ENCODE measurements around the gene RBM47.

The RBM47 gene

DNA sequence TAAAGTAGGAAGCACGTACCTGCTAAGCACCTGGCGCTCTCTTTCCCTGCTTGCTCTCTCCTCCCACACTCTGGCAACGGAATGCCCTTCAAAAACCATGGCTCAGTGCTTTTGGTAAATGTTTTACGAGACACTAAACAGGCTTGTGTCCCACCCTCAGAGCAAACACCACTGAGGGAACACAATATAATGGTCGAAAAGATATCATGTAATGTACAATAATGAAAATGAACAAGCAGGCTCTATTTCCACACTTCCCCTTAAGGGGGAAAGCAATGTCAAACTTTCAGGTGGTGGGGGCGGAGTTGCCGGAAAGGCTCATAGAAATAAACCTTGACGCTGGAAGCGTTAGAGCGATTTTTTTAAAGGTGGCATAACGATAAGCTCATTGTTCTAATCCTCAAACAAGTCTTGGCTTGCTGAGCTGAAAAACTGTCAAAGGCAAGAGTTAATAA is 115.1 kb downstream of the RBM47 start:
- H3K9me3 ChIP-seq (ENCODE audit: control insufficient read depth, low read length): no peaks in the 10 kb centered on the region
- no peak overlapping the region for H3K4me3 ChIP-seq (ENCODE audit: extremely low read depth, insufficient read depth, low read length, poor library complexity, severe bottlenecking)
- no peaks in the 10 kb centered on the region for H3K36me3 ChIP-seq (ENCODE audit: control insufficient read depth, insufficient read depth, low read length)
- no peak overlapping the region for H3K27ac ChIP-seq (ENCODE audit: low read depth, low read length, severe bottlenecking)
- WGBS, 2 experiments (ENCODE audit: insufficient coverage in 2 of 2): 75 to 88% methylated on average over 7 of the region's 11 CpGs
- H3K4me1 ChIP-seq (ENCODE audit: control insufficient read depth, insufficient read depth, low read length, poor library complexity, severe bottlenecking): peaks cover 11% of the 10 kb centered on the region

GRCh38 chr4:40511036-40511614 is 118.5 kb downstream of the RBM47 start:
- no peaks in the 10 kb centered on the region for H3K36me3 ChIP-seq (ENCODE audit: control insufficient read depth, insufficient read depth, low read length)
- no peak overlapping the region for H3K4me3 ChIP-seq (ENCODE audit: extremely low read depth, insufficient read depth, low read length, poor library complexity, severe bottlenecking)
- H3K4me1 ChIP-seq (ENCODE audit: control insufficient read depth, insufficient read depth, low read length, poor library complexity, severe bottlenecking): peaks cover 11% of the 10 kb centered on the region
- H3K9me3 ChIP-seq (ENCODE audit: control insufficient read depth, low read length): no peaks in the 10 kb centered on the region
- no peak overlapping the region for H3K27ac ChIP-seq (ENCODE audit: low read depth, low read length, severe bottlenecking)
- WGBS, 2 experiments (ENCODE audit: insufficient coverage in 2 of 2): 85 to 94% methylated on average over 4 to 9 of the region's 9 CpGs

DNA sequence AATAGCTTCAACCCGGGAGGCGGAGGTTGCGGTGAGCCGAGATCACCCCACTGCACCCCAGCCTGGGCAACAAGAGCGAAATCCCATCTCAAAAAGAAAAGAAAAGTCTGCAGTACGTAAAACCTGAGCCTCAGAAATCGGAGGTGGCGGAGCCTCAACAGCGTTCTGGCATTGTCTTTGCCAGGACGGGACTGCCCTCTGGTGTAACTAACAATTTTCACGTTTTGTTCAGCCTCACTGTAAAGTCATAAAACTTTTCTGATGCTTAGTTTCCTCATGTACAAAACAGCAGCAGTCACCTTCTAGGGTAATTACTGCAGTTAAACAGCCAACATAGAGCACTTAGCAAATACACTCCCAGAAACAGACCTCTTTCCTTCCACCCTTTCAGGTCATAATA is 121.7 kb downstream of the RBM47 start:
- Histone ChIP-seq H3K4me3 (ENCODE audit: extremely low read depth, insufficient read depth, low read length, poor library complexity, severe bottlenecking) (no peak overlapping the region), H3K4me1 (ENCODE audit: control insufficient read depth, insufficient read depth, low read length, poor library complexity, severe bottlenecking) (peaks cover 2% of the 10 kb centered on the region), H3K9me3 (ENCODE audit: control insufficient read depth, low read length) (no peaks in the 10 kb centered on the region), H3K36me3 (ENCODE audit: control insufficient read depth, insufficient read depth, low read length) (no peaks in the 10 kb centered on the region), H3K27ac (ENCODE audit: low read depth, low read length, severe bottlenecking) (no peak overlapping the region)
- 89 to 90% methylated on average over 11 of the region's 11 CpGs for WGBS, 2 experiments (ENCODE audit: insufficient coverage in 2 of 2)

GRCh38 chr4:40506492-40506891 is 123.2 kb downstream of the RBM47 start:
- Histone ChIP-seq H3K27ac (ENCODE audit: low read depth, low read length, severe bottlenecking) (no peak overlapping the region), H3K9me3 (ENCODE audit: control insufficient read depth, low read length) (no peaks in the 10 kb centered on the region)
- 87 to 92% methylated on average over 3 of the region's 3 CpGs for WGBS, 2 experiments (ENCODE audit: insufficient coverage in 2 of 2)

GRCh38 chr4:40506066-40506465 is 123.6 kb downstream of the RBM47 start:
- no peak overlapping the region for H3K27ac ChIP-seq (ENCODE audit: low read depth, low read length, severe bottlenecking)
- no peaks in the 10 kb centered on the region for H3K9me3 ChIP-seq (ENCODE audit: control insufficient read depth, low read length)
- 94 to 100% methylated on average over 2 to 3 of the region's 3 CpGs for WGBS, 2 experiments (ENCODE audit: insufficient coverage in 2 of 2)
- H3K36me3 ChIP-seq (ENCODE audit: control insufficient read depth, insufficient read depth, low read length): no peaks in the 10 kb centered on the region
- H3K4me1 ChIP-seq (ENCODE audit: control insufficient read depth, insufficient read depth, low read length, poor library complexity, severe bottlenecking): peaks cover 2% of the 10 kb centered on the region
- H3K4me3 ChIP-seq (ENCODE audit: extremely low read depth, insufficient read depth, low read length, poor library complexity, severe bottlenecking): no peak overlapping the region

More at GRCh38 chr4:40506492-40506891, 123.2 kb downstream of the RBM47 start:
- H3K4me3 ChIP-seq (ENCODE audit: extremely low read depth, insufficient read depth, low read length, poor library complexity, severe bottlenecking): no peak overlapping the region
- H3K36me3 ChIP-seq (ENCODE audit: control insufficient read depth, insufficient read depth, low read length): no peaks in the 10 kb centered on the region
- H3K4me1 ChIP-seq (ENCODE audit: control insufficient read depth, insufficient read depth, low read length, poor library complexity, severe bottlenecking): peaks cover 2% of the 10 kb centered on the region

GRCh38 chr4:40502934-40503333 is 126.7 kb downstream of the RBM47 start:
- H3K36me3 ChIP-seq (ENCODE audit: control insufficient read depth, insufficient read depth, low read length): no peaks in the 10 kb centered on the region
- no peak overlapping the region for H3K27ac ChIP-seq (ENCODE audit: low read depth, low read length, severe bottlenecking)
- WGBS, 2 experiments (ENCODE audit: insufficient coverage in 2 of 2): no CpG with 5 or more reads among the region's 1 CpG
- no peak overlapping the region for H3K4me3 ChIP-seq (ENCODE audit: extremely low read depth, insufficient read depth, low read length, poor library complexity, severe bottlenecking)
- no peaks in the 10 kb centered on the region for H3K9me3 ChIP-seq (ENCODE audit: control insufficient read depth, low read length)
- peaks cover 2% of the 10 kb centered on the region for H3K4me1 ChIP-seq (ENCODE audit: control insufficient read depth, insufficient read depth, low read length, poor library complexity, severe bottlenecking)

DNA sequence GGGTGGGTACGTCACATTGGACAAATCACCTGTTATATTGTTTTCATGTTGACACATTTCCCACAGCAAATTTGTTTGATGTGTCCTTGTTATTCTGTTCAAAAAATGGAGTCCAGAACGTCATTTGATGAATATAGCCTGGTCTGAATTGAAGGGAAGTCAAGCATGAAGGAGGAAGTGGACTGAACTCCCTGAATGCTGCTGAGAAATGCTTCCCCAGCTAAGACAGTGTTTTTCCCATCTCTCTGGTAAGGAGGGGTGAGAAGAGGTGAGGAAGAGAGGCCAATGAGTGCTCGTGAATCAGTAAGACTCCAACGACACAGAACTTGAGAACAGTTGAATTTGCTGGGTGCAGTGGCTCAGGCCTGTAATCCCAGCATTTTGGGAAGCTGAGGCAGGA is 127.4 kb downstream of the RBM47 start:
- H3K27ac ChIP-seq (ENCODE audit: low read depth, low read length, severe bottlenecking): no peak overlapping the region
- H3K4me3 ChIP-seq (ENCODE audit: extremely low read depth, insufficient read depth, low read length, poor library complexity, severe bottlenecking): no peak overlapping the region
- H3K9me3 ChIP-seq (ENCODE audit: control insufficient read depth, low read length): no peaks in the 10 kb centered on the region
- 91 to 93% methylated on average over 3 of the region's 4 CpGs for WGBS, 2 experiments (ENCODE audit: insufficient coverage in 2 of 2)
- H3K36me3 ChIP-seq (ENCODE audit: control insufficient read depth, insufficient read depth, low read length): no peaks in the 10 kb centered on the region
- H3K4me1 ChIP-seq (ENCODE audit: control insufficient read depth, insufficient read depth, low read length, poor library complexity, severe bottlenecking): peaks cover 2% of the 10 kb centered on the region

DNA sequence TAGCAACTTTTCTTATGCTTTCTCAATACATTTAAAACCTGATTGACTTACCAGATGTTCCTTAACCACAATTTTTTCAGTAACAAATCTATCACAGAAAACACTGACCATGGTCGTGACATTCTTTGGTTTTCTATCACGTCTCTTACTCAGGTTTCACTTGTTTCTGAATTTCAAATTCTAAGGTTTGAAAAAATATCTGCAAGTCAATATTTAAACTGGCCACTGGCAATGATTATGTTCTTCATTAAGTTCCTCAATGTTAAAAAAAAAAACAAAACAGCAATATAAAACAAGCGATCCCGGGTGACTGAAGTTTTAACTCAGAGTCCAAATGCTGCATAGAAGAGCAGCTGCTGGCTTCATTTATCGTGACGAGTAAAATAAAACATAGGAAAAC is 128.9 kb downstream of the RBM47 start:
- Histone ChIP-seq H3K36me3 (ENCODE audit: control insufficient read depth, insufficient read depth, low read length) (no peaks in the 10 kb centered on the region), H3K9me3 (ENCODE audit: control insufficient read depth, low read length) (no peaks in the 10 kb centered on the region), H3K4me1 (ENCODE audit: control insufficient read depth, insufficient read depth, low read length, poor library complexity, severe bottlenecking) (peaks cover 2% of the 10 kb centered on the region), H3K27ac (ENCODE audit: low read depth, low read length, severe bottlenecking) (no peak overlapping the region), H3K4me3 (ENCODE audit: extremely low read depth, insufficient read depth, low read length, poor library complexity, severe bottlenecking) (no peak overlapping the region)
- 98% methylated on average over 4 of the region's 6 CpGs for WGBS, 2 experiments (ENCODE audit: insufficient coverage in 2 of 2)

DNA sequence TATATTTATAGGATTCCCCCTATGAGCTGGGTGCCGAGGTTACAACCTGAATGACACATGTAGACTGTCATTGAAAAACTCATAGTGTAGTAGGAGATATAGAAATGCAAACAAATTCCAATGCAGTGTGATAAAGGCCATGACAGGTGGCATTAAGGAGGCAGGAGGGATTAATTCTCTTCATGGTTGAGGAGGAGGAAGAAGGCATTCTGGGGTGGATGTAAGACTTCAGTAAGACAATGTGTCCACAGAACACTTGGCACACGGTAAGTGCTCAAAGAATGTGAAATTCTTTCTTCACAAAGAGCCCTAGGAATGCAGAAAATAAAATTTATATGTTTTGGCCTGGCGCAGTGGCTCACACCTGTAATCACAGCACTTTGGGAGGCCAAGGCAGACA is 136.5 kb downstream of the RBM47 start:
- H3K9me3 ChIP-seq (ENCODE audit: control insufficient read depth, low read length): no peaks in the 10 kb centered on the region
- H3K4me3 ChIP-seq (ENCODE audit: extremely low read depth, insufficient read depth, low read length, poor library complexity, severe bottlenecking): no peak overlapping the region
- no peak overlapping the region for H3K27ac ChIP-seq (ENCODE audit: low read depth, low read length, severe bottlenecking)
- no peaks in the 10 kb centered on the region for H3K36me3 ChIP-seq (ENCODE audit: control insufficient read depth, insufficient read depth, low read length)
- no peaks in the 10 kb centered on the region for H3K4me1 ChIP-seq (ENCODE audit: control insufficient read depth, insufficient read depth, low read length, poor library complexity, severe bottlenecking)
- WGBS, 2 experiments (ENCODE audit: insufficient coverage in 2 of 2): 83 to 91% methylated on average over 1 to 2 of the region's 3 CpGs

DNA sequence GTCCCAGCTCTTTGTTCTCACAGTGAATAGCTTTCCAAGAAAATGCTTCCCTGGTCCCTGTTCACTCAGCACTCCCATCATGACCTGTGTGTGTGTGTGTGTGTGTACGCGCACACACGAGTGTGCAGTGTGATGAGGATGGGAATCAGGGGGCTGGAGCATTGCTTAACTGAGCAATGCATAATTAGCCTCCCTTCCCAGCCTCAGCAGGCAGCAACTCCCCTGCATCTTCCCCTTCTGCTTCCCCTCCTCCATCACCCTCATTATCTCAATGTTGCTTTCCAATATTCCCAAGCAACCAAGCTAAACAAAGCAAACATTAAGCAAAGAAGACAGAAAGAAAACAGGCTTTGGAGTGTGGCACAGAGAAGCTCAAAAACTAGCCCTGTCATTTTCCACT is 137.0 kb downstream of the RBM47 start:
- Histone ChIP-seq H3K27ac (ENCODE audit: low read depth, low read length, severe bottlenecking) (no peak overlapping the region), H3K9me3 (ENCODE audit: control insufficient read depth, low read length) (no peaks in the 10 kb centered on the region), H3K4me1 (ENCODE audit: control insufficient read depth, insufficient read depth, low read length, poor library complexity, severe bottlenecking) (no peaks in the 10 kb centered on the region), H3K4me3 (ENCODE audit: extremely low read depth, insufficient read depth, low read length, poor library complexity, severe bottlenecking) (no peak overlapping the region), H3K36me3 (ENCODE audit: control insufficient read depth, insufficient read depth, low read length) (no peaks in the 10 kb centered on the region)
- no CpG with 5 or more reads among the region's 3 CpGs for WGBS, 2 experiments (ENCODE audit: insufficient coverage in 2 of 2)

- H3K9me3 ChIP-seq (ENCODE audit: control insufficient read depth, low read length): no peaks in the 10 kb centered on the region
- no peaks in the 10 kb centered on the region for H3K4me1 ChIP-seq (ENCODE audit: control insufficient read depth, insufficient read depth, low read length, poor library complexity, severe bottlenecking)
- H3K27ac ChIP-seq (ENCODE audit: low read depth, low read length, severe bottlenecking): no peak overlapping the region
- H3K4me3 ChIP-seq (ENCODE audit: extremely low read depth, insufficient read depth, low read length, poor library complexity, severe bottlenecking): no peak overlapping the region
- WGBS, 2 experiments (ENCODE audit: insufficient coverage in 2 of 2): 98 to 100% methylated on average over 5 to 8 of the region's 10 CpGs
- no peaks in the 10 kb centered on the region for H3K36me3 ChIP-seq (ENCODE audit: control insufficient read depth, insufficient read depth, low read length)
These were observed 139.2 kb downstream of the RBM47 start for GRCh38 chr4:40490481-40490880.
